C1 segment of cervical spinal cord (tissue), 14 donors: ENCODE results near the gene DNAJC17.
A peak's percentile ranks its signal among the peaks of the same experiment; 100 is the strongest.

Experiments used
- DNase-seq, 14 donors: peaks; one replicate each; lab custom pipeline; 2025; lab: John Stamatoyannopoulos, UW

Gene DNAJC17

DNA sequence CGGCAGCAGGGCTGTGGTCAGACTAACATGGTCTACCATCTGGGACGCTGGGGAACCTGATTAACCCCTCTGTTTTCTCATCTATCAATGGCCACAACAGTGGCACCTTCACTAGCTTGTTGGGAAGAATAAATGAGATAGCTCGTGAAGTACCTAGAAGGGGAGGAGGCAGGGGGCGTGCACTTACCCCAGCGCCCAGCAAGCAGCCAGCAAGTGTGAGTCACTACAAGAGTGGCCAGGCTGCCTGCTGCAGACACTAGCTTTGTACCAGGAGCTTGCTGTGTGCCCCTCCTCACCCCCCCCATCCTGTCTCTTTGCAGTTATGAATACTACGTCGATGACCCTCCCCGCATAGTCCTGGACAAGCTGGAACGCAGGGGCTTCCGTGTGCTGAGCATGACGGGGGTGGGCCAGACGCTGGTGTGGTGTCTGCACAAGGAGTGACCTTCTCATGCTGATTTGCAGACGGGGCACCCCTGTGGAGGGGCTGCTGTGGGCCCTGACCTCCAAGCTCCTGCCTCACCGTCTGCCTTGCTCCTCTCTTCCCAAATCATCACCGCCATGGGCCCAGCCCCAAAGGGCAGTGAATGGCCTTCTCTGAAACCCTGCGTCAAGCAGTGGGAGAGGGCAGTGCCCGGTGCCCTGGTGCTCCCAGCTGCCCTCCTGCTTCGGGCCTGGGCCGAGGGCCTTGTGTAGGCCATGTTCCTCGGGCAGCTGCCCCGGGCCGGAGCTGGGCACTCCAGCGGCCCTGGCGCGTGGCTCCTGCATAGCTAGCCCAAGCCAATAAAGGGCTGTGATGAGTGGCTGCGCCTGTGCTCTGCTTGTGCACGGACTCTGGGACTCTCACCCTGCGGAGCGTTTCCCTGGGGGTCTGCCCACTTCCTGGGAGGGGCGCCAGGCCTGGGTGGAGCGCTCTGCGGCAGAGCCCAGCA is 40.1 kb downstream of the DNAJC17 start:
- no peak for DNase-seq

DNA sequence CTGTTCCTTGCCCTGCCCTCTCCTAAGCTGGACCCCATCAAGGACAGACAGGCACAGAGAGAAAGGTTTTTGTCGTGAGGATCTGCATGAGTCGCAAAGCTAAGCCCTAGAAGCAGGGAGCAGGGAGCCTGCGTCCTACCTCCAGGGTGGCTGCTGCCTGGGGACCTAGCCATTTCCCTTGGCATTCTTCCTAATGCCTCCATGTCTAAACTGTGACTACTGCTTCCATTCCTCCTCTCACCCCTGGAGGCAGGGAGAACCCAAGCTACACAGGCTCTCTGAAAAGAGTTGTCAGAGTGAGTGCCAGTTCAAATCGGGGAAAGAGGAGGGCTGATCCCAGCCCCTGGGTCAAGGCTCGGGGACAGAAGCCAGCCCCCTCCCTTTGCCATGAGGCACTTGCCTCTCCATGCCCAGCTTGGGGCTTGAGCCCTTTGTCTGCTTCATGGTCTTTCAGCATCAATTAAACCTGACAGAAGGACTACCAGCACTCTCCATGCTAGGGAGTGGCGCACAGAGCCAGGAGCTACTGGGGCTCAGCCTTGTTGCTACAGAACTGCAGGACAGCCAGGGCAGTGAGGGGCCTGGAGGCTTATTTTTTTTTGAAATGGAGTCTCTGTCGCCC is 41.0 kb downstream of the DNAJC17 start:
- DNase-seq: peak in 1 of 14 donors; percentile 43

DNA sequence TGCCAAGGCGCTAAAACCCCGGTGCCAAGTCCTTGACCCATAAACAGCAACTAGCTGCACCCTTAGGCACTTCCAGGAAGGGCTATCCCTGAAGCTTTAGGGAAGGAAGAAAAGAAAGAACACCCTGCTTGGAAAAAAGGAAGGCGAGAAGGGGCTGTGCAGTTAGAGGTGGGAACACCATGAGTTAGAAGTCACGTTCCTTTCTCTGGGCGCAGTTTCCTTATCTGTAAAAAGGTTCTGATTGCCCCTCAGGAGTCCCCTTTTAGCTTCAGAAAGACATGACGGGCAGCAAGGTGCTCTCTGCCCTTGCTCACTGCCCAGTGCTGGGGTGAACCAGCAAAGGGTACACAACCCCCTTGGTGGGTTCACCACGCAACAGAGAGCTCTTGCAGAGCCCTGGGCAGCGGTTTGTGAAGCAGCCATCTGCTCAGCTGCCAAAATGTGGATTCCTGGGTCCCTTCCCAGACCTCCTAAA is 42.6 kb downstream of the DNAJC17 start:
- DNase-seq: peak in 2 of 14 donors; percentile 4 to 47

DNA sequence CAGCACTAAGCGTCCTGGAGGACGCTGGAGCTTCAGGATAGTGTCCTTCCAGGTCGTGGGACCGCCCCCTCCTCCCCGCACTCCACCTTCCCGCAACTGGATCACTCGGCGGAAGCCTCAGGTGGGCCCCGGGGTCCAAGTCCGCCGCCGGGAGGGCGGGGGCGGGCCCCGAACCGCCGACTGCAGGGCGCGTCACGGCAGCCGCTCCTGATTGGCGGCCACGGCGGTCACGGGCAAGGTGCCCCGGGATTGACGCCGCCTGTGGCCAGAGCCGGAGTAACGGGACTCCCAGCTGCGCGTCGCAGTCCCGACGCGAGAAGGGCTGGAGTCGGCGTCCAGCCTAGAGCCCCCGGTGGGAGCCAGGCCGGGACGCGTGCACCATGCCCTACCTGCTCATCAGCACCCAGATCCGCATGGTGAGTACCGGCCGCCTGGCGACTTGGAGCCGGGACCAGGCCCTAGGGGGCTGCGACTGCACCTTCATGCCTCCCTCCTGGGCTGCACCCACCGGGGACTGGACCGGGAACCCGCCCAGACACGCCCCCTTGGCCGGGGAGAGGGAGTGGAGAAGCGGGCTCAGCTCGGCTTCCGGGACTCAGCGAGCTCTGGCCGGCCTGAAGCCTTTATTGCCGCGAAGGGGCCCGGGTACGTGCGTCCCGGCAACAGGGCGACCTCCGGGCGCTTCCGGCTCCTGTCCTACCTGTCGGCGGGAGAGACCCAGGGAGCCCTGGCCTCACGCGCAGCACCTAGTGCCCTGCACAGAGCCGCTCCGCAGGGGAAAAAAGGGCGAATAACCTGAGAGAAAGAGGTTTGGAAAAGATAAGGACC is 43.3 kb downstream of the DNAJC17 start, which contains the start of gene GCHFR:
Gene GCHFR (plus strand): TSS at position 268 of the 828 bp plus-strand sequence. CDS start 113 bp downstream, at position 381.
- peak in 6 of 14 donors; percentile 43 to 68 (median 52) for DNase-seq

DNA sequence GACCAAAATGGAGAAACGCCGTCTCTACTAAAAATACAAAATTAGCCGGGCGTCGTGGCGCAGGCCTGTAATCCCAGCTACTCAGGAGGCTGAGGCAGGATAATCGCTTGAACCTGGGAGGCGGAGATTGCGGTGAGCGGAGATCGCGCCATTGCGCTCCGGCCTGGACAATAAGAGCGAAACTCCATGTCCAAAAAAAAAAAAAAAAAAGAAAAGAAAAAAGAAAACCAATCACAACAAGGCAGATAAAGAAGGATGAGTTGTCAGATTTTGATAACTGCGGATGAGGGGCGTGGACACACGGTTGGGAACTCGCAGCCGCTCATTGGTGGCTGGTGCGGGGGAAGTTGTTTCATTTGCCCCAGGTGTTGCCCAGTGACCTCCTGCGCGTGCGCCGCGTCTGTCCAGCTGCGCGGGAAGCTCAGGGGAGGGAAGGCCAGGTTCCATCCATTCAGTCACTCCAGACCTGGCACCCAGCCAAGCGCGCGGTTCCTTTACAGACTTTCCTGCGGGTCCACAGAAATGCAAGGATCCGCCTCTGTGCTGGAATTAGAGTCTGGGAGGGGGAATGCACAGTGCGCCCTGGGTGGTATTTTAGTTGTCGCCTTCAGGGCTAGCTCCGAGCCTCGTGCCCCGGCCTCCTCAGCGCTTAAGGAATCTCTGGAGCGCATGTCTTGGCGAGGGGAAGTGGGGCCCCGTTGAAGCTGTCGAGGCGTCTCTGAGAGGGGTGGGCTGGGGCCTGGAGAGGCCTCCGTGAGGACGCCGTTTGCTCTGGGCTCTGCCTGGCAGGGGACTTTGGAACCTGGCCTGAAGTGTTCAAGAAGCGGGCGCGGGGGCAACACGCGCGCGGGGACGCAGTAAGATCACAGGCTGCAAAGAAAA is 44.1 kb downstream of the DNAJC17 start:
- DNase-seq: peak in 5 of 14 donors; percentile 26 to 68 (median 35)

DNA sequence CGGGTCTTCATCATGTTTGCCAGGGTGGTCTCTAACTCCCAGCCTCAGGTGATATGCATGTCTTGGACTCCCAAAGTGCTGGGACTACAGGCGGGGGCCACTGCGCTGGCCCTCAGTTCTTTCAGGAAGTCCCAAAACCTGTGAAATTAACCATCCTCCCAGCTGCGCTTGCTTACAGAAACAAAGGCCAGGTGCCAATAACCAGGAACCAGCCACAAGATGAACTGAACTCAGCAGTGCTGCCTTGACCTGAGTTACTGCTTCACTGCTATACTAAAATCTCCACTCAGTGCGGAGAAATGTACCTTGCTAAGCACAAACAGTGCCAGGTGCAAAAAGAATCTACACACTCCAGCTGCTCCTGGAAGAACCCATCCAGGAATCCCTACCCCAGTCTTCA is 47.3 kb downstream of the DNAJC17 start:
- no peak for DNase-seq

DNA sequence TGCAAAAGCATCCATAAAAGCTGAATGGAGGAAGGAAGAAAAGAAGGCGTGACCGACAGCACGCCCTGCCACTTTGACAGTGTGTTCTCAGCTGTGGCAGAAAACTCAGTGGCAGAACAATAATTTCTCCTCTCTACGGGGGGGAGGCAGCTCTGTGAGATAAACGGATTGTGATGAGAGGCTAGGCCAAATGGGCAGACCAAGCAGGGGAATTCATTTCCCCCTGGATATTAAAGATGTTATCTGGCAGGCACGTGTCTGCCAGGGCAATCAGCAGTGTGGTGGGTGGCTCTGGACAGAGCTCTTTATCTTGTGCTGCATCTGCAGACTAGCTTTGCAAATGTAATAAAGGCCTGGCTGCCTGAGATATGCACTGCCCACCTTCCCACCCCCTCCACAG is 50.3 kb downstream of the DNAJC17 start:
- DNase-seq: no peak

DNA sequence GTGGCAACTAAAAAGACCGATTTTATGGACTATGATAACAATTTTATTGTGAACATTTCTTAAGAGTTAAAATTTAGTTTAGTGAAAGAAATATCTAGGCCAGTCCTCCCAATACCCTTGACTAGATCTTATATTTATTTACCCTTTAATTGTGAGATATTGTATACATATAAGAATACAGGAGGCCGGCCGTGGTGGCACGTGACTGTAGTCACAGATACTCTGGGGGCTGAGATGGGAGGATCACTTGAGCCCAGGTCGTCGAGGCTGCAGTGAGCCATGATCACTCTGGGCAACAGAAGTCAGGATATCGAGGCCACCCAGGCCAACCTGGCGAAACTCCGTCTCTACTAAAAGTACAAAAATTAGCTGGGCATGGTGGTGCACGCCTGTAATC is 51.5 kb downstream of the DNAJC17 start:
- DNase-seq: no peak

DNA sequence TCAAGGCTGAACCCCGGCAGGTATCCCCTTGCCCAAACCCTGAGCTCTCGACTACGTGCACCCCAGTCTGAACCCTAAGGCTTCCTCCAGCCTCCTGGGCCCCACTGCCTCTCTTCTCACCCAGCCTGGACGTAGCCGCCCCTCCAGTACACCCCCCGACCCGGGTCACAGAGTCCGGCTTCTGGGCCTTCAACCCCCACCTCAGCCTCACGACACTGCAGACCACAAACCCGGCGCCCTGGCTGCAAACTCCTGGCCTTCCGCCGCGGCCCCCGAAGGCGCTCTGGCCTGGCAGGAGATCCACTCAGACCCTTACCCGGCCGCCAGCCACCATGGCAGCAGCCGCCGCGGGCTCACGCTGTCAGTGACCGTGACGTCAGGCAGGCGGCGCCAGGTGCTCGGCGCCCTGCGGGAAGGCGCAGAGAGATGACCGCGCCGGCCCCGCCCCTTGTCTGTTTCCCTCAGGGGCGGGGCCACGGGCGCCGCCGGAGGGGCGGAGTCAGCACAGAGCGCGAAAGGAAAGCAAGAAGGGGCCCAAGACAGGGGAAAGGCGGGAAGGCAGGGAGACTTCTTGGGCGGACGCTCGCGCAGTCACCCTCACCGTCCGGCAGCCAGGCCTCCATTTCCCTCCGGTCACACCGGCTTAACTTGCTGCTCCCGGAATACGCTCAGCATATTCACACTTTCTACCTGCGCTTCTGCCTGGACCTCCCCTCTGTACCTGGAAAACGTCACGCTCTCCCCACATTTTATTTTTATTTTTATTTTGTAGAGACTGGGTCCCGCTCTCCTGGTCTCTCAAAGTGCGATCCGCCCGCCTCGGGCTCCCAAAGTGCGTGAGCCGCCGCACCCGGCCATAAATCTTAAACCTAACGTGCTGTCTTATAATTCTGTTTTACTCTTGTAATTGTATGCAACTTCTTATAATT is 52.1 kb downstream of the DNAJC17 start, which contains the start of gene RMDN3:
Gene RMDN3 (minus strand): TSS at position 372 of the 929 bp plus-strand sequence. CDS start 471 bp downstream, outside the sequence.
- DNase-seq: peak; percentile 42 to 93 (median 85)

DNA sequence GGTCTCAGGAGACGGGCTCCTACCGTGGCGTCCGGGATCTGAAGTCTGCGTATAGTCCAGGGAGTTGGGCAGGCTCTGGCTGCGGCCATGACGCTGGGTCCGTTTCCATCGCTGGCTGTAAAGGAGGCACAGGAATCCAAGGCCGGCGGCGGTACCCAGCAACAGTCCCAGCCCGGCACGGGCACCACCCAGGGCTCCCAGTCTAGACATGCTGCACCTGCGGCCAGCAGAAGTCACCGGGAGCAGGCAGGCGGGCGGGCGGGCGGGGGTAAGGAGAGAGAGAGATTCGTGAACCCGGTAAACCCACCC is 52.7 kb downstream of the DNAJC17 start:
- DNase-seq: peak in 1 of 14 donors; percentile 44

DNA sequence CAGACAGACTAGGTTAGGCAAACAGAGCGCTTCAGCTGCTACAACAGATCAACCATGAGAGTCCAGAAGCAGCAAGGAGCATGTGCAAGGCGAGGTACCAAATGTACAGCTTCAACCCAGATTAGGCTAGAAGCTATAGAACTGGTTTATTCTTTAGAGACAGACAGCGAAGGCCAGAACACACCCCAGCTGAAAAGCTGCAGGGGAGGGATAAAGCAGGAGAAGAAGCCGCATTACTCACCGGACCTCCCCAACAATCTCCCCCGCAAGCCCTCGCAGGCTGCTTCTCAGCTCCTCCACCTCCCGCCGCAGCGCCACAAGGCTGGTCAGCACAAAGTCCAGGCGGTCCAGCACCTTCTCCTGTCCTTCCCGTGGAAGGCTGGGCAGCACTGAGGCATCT is 55.5 kb downstream of the DNAJC17 start:
- no peak for DNase-seq

DNA sequence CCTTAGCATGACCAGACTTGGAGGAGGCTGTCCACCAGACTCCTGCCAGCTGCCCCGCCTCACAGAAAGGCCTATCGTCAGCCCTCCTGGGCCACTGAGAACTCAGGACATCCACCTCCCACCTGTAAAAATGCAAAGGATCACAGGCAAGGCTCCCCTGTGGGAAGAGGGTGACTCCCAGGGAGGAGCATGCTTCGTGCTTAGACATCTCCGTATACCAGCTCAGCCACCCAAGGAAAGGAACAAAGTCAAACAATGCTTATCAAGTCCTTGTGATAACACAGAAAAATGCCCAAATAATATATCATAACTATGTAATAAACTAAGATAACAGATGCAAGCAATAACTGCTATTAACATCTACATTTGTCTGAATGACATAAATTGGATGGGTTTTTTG is 56.4 kb downstream of the DNAJC17 start:
- no peak for DNase-seq

DNA sequence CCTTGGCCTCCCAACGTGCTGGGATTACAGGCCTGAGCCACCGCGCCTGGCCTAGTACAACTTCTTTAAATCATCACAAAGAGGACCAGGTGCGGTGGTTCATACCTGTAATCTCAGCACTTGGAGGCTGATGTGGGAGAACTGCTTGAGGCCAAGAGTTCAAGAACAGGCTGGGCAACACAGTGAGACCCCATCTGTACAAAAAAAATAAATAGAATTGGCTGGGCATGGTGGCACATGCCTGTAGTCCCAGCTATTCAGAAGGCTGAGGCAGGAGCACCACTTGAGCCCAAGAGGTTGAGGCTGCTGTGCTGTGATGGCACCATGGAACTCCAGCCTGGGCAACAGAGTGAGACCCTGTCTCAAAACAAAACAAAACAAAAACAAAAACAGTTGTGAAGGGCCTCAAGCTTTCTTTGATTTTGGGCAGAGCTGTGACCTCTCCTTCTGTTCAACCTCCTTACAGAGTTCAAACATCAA is 58.1 kb downstream of the DNAJC17 start:
- DNase-seq: no peak

DNA sequence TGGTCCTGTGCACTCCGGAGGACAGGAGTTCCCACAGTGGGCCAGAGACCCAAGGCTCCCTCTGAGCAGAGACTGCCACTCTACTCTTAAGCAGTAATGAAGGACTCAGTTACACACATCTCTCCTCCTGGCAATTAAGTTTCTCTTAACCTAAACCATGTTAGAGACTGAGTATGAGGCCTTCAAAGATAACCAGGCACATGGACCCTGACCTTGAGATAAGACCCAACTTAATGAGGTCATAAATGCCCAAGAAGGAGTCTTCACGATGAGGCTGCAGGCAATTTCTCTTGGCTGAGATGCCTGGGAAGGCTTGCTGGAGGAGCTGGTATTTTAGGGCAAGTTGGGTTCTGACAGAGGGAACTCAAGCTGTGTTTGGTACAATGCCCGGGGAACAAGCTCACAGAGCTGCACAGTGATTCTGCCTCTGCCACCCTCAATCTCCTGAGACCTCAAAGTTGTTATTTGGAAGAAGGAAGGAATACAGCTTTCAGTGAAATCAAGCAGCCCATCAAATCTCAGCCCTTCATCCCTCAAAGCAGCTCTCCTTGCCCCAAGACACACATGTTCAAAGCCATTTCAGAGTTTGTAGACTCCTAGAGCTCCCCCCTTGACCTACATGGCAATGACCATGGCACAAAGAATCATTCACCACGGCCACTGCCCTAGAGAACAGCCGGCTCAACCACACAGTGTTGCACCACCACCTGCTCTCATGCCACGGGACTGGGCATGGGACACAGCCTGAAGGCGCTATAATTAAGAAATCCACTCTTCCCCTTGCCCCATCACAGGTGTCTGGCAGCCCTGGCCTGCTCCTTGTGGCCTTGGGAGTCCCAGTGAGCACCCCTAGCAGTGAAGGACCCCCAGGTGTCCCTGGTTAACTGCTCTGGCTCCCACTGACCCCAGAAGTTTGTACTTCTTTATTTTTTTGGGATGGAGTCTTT is 59.3 kb downstream of the DNAJC17 start:
- peak in 1 of 14 donors; percentile 82 for DNase-seq

DNA sequence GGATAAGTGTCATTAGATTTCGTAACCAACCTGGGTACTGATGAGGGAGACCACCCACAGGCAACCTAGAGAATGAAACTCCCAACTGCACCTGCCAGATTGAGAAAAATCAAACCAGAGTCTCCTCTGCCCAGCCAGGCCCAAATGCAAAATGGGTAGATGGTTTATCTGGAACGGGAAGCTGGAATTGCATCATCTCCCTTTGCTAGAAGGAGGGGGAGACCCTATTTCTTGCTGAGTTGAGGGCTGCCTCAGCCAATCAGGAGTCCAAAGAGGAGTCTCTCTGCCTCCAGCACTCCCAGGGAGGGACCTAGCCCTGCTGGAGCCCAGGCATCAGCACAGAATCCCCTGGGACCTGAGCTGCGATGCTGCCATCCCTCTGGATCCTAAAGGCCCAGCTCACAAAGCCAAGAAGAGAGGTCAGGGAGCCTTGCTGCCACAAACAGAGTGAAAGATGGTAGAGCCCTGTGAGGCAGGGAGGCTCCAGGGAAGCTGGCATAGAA is 60.3 kb downstream of the DNAJC17 start:
- DNase-seq: no peak

DNA sequence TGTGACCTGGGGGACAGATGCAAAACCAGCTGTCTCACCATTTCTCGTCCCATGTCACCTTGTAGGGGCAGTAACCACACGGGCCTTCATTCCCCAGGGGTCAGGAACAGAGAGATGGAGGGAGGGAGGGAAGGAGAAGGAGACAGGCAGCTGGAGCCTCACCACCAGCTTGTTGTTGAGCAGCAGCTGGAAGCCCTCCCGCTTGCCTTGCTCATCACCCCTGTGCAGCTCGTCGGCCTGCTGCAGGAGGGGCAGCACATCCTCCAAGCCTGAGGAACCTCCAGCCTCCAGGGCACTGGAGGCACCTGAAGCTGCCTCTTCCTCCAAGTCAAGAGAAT is 62.5 kb downstream of the DNAJC17 start:
- DNase-seq: no peak

DNA sequence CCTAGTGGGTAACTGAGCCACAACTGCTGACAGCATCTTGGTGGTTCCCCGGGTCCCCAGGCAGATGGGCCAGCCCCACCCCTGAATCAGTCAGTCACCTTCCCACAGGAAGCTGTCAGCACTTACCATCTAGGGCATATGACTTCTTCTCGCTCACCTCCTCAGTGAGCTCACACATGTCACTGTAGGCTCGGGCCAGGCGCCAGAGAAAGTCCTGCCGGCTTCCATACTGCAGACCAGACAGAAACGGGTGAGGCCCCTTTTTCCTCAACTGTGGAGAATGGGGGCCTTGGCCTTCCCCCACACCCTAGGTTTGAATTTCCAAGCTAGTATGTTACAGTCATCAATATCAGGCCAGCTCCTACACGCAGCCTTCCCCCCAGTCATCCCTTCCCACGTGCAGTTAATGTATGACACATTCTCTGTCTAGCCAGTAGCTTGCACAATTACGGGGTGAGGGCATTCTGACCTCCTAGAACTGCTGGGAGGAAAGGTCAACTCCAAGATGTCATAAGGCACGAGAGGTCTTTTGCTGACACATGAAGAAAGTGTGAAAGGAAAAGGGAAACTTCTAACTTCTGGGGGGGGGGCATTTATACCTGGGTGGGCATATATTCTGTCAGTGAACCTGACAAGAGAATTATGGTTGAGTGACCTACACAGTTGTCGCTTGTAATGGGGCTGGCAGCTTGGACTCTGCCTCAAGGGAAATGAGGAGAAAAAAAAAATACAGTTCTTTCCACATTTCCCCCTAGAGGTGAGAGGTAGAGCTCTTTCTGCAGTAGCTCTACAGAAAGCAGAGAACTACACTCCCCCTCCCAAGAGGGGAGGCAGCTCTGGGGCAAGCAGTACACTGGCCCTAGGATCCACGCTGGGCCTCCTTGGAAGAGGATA is 63.1 kb downstream of the DNAJC17 start:
- DNase-seq: no peak
